HCT116 (cell line): ENCODE results near the gene SLC35F3. TPM values are rescaled to one million over a fixed set of nuclear protein-coding genes. Genes with fewer than 3 reads are reported as not detected.

Source experiments
- ATAC-seq: fragments of 200-7000 bp; cut with Tn5 transposase; 2 replicates; pipeline ENCODE4 v1.9.1; 2020; ENCODE audit warnings: mild to moderate bottlenecking, moderate library complexity
- BruUV-seq: library from RNA; stranded (reverse); fragments of 400-500 nt; replicated peaks from 2 replicates; lab custom pipeline; 2021; lab: Mats Ljungman, UMichigan
- CTCF ChIA-PET: fragments of 300-600 bp; sonication (Branson Sonifier 250); formaldehyde crosslinking; loops from one replicate; lab custom pipeline; 2021; ENCODE audit warnings: antibody characterized with exemption; lab: Charles Lee
- POLR2A ChIA-PET: fragments of 300-600, 350-600 bp; sonication (Branson Sonifier 250); formaldehyde crosslinking; loops from one replicate; lab custom pipeline; 2021; ENCODE audit warnings: antibody characterized with exemption; lab: Charles Lee
- RAD21 ChIA-PET, 2 experiments: fragments of 300-600 bp; sonication (Branson Sonifier 250); formaldehyde crosslinking; loops; one replicate each; lab custom pipeline; 2023; ENCODE audit warnings: low total read pairs in 2 of 2; ENCODE audit not compliant: uncharacterized antibody in 2 of 2, unreplicated experiment in 2 of 2, low non-redundant PET in 1 of 2; lab: Charles Lee
- DNase-seq: peaks from one replicate; pipeline ENCODE4 v3.0.0-alpha.2; 2010; ENCODE audit warnings: low read depth, low spot score
- H2AFZ ChIP-seq: fragments of 200-600 bp; shearing (Covaris generic), sonication (generic); 2 replicates; pipeline ENCODE4 v1.6.1; 2017; ENCODE audit warnings: low read depth, mixed run types, mixed read lengths, antibody characterized with exemption, low read length; ENCODE audit not compliant: poor library complexity, severe bottlenecking
- H3K27ac ChIP-seq: 2 replicates; pipeline ENCODE4 v1.5.1; 2012; ENCODE audit warnings: low read depth, low read length
- H3K27me3 ChIP-seq: fragments of 200-600 bp; sonication (generic); 2 replicates; pipeline ENCODE4 v1.6.1; 2016; ENCODE audit warnings: mixed run types, low read length, mixed read lengths; ENCODE audit not compliant: insufficient read depth
- H3K36me3 ChIP-seq, 2 experiments: fragments of 200-500 bp in 1 of 2; fragments of 200-600 bp in 1 of 2; sonication (Bioruptor generic) in 1 of 2; sonication (generic) in 1 of 2; 2 replicates each; pipeline versions ENCODE4 v1.5.1 to v1.6.1; 2014 to 2016; ENCODE audit warnings: low read length in 2 of 2, inconsistent platforms in 1 of 2, mixed read lengths in 1 of 2, mixed run types in 1 of 2; ENCODE audit not compliant: insufficient read depth in 2 of 2, control insufficient read depth in 1 of 2
- H3K4me1 ChIP-seq, 2 experiments: fragments of 200-600 bp in 1 of 2; sonication (generic) in 1 of 2; 2 replicates each; pipeline versions ENCODE4 v1.5.1 to v1.6.1; 2012 to 2017; ENCODE audit warnings: low read length in 2 of 2, inconsistent platforms in 1 of 2, mild to moderate bottlenecking in 1 of 2, mixed read lengths in 1 of 2, mixed run types in 1 of 2, moderate library complexity in 1 of 2; ENCODE audit not compliant: insufficient read depth in 2 of 2, control insufficient read depth in 1 of 2
- H3K4me2 ChIP-seq: fragments of 200-600 bp; sonication (generic); 2 replicates; pipeline ENCODE4 v1.6.1; 2017; ENCODE audit warnings: mixed run types, low read length, mixed read lengths
- H3K4me3 ChIP-seq, 2 experiments: fragments of 200-600 bp in 1 of 2; sonication (generic) in 1 of 2; replicated peaks in 1 of 2; 2 replicates each; pipeline ENCODE4 v1.5.1; 2011 to 2016; ENCODE audit warnings: low read length in 2 of 2, control low read depth in 1 of 2, low read depth in 1 of 2, mild to moderate bottlenecking in 1 of 2, mixed read lengths in 1 of 2, mixed run types in 1 of 2
- H3K79me2 ChIP-seq: fragments of 200-600 bp; sonication (generic); 2 replicates; pipeline ENCODE4 v1.6.1; 2017; ENCODE audit warnings: mild to moderate bottlenecking, mixed run types, low read length, moderate library complexity, mixed read lengths; ENCODE audit not compliant: insufficient read depth
- H3K9ac ChIP-seq: fragments of 200-600 bp; sonication (generic); 2 replicates; pipeline ENCODE4 v1.6.1; 2016; ENCODE audit warnings: low read length, mixed read lengths
- H3K9me2 ChIP-seq: fragments of 200-600 bp; sonication (generic), shearing (Covaris generic); 2 replicates; pipeline ENCODE4 v1.6.1; 2017; ENCODE audit warnings: mixed run types, mild to moderate bottlenecking, moderate library complexity; ENCODE audit not compliant: insufficient read depth
- H3K9me3 ChIP-seq, 2 experiments: fragments of 200-500 bp in 1 of 2; fragments of 200-600 bp in 1 of 2; sonication (Bioruptor generic) in 1 of 2; sonication (generic) in 1 of 2; 2 replicates each; pipeline ENCODE4 v1.6.1; 2014 to 2017; ENCODE audit warnings: low read length in 2 of 2, mixed read lengths in 2 of 2, inconsistent platforms in 1 of 2, low read depth in 1 of 2, mild to moderate bottlenecking in 1 of 2, mixed run types in 1 of 2, moderate library complexity in 1 of 2; ENCODE audit not compliant: control insufficient read depth in 1 of 2, insufficient read depth in 1 of 2
- H4K20me1 ChIP-seq: fragments of 200-600 bp; sonication (generic), shearing (Covaris generic); 2 replicates; pipeline ENCODE4 v1.6.1; 2017; ENCODE audit warnings: mixed run types, mild to moderate bottlenecking, moderate library complexity; ENCODE audit not compliant: insufficient read depth
- CBX3 ChIP-seq: IDR thresholded peaks from 2 replicates; pipeline ENCODE4 v1.6.1; 2012; ENCODE audit warnings: low read depth
- CEBPB ChIP-seq: IDR thresholded peaks from 2 replicates; pipeline ENCODE4 v1.6.1; 2012; ENCODE audit warnings: low read depth
- CTCF ChIP-seq, 3 experiments: fragments of 200-600 bp in 1 of 3; sonication (generic) in 1 of 3; IDR thresholded peaks in 2 of 3; conservative IDR thresholded peaks in 1 of 3; 2 replicates each; pipeline ENCODE4 v1.5.1; 2012 to 2017; ENCODE audit warnings: low read depth in 2 of 3, low read length in 2 of 3, antibody characterized with exemption in 1 of 3, borderline replicate concordance in 1 of 3, control low read depth in 1 of 3, mild to moderate bottlenecking in 1 of 3, mixed read lengths in 1 of 3, mixed run types in 1 of 3, moderate library complexity in 1 of 3; ENCODE audit not compliant: insufficient read depth in 1 of 3
- ELF1 ChIP-seq: IDR thresholded peaks from 2 replicates; pipeline ENCODE4 v1.6.1; 2012; ENCODE audit warnings: low read depth, borderline replicate concordance
- EZH2 ChIP-seq: fragments of 200-600 bp; sonication (generic); IDR thresholded peaks from 2 replicates; pipeline ENCODE4 v1.6.1; 2017; ENCODE audit warnings: antibody characterized with exemption, mixed run types
- EZH2phosphoT487 ChIP-seq: fragments of 200-600 bp; IDR thresholded peaks from 2 replicates; pipeline ENCODE4 v1.6.1; 2018; ENCODE audit warnings: antibody characterized with exemption, borderline replicate concordance
- FOSL1 ChIP-seq: IDR thresholded peaks from 2 replicates; pipeline ENCODE4 v1.6.1; 2012; ENCODE audit warnings: low read depth
- POLR2A ChIP-seq: IDR thresholded peaks from 2 replicates; pipeline ENCODE4 v1.7.0; 2011; ENCODE audit warnings: borderline replicate concordance; ENCODE audit not compliant: insufficient read depth, insufficient read length; ENCODE audit errors: extremely low read depth
- POLR2AphosphoS5 ChIP-seq: IDR thresholded peaks from 2 replicates; pipeline ENCODE4 v1.6.1; 2011; ENCODE audit warnings: mild to moderate bottlenecking, low read depth, low read length, moderate library complexity
- RAD21 ChIP-seq: IDR thresholded peaks from 2 replicates; pipeline ENCODE4 v1.6.1; 2012; ENCODE audit warnings: low read depth, mild to moderate bottlenecking
- SRF ChIP-seq: IDR thresholded peaks from 2 replicates; pipeline ENCODE4 v1.6.1; 2012; ENCODE audit warnings: low read depth
- TCF7L2 ChIP-seq: IDR thresholded peaks from 2 replicates; pipeline ENCODE4 v1.7.0; 2011; ENCODE audit warnings: borderline replicate concordance, inconsistent platforms; ENCODE audit not compliant: insufficient read depth, insufficient read length; ENCODE audit errors: extremely low read depth
- YY1 ChIP-seq: IDR thresholded peaks from 2 replicates; pipeline ENCODE4 v1.6.1; 2011; ENCODE audit warnings: low read length, low read depth, moderate library complexity, mild to moderate bottlenecking; ENCODE audit not compliant: insufficient replicate concordance; ENCODE audit errors: extremely low read depth
- ZFX ChIP-seq: fragments of 450-650 bp; IDR thresholded peaks from 2 replicates; pipeline ENCODE4 v1.6.1; 2017
- intact Hi-C: fragments of 100-400 bp; cut with micrococcal nuclease; formaldehyde crosslinking; loops from 2 replicates; pipeline ENCODE4 v1.10.0; 2022
- total RNA-seq: library from RNA; stranded (reverse); gene quantifications from one replicate; pipeline ENCODE4 v1.2.1, GENCODE V29; 2021; ENCODE audit not compliant: unreplicated experiment
- TF ChIP-seq, protein P1 (sequence below): IDR thresholded peaks from 2 replicates; pipeline ENCODE4 v1.6.1; 2012; ENCODE audit warnings: low read depth
- TF ChIP-seq, protein P2 (sequence below): IDR thresholded peaks from 2 replicates; pipeline ENCODE4 v1.6.1; 2012
- TF ChIP-seq, protein P3 (sequence below): IDR thresholded peaks from 2 replicates; pipeline ENCODE4 v1.6.1; 2012
- TF ChIP-seq, protein P4 (sequence below): IDR thresholded peaks from 2 replicates; pipeline ENCODE4 v1.6.1; 2011; ENCODE audit warnings: mild to moderate bottlenecking, low read length, moderate library complexity; ENCODE audit not compliant: insufficient replicate concordance; ENCODE audit errors: extremely low read depth

Gene SLC35F3
- total RNA-seq, 1 experiment from 2014 or later = 6.4 TPM

- Histone ChIP-seq H3K4me3 (no peak overlapping the region), H3K79me2 (peaks cover 16% of the 10 kb centered on the region; the same call in 1 of the 2 replicates), H3K36me3 (no peaks in the 10 kb centered on the region), H3K9me3 (no peaks in the 10 kb centered on the region), H3K4me2 (no peak overlapping the region), H3K4me1 (no peaks in the 10 kb centered on the region), H3K27me3 (no peaks in the 10 kb centered on the region), H3K27ac (no peak overlapping the region), H2AFZ (no peak overlapping the region), H4K20me1 (no peaks in the 10 kb centered on the region), H3K9me2 (no peaks in the 10 kb centered on the region), H3K9ac (no peak overlapping the region)
- BruUV-seq = no TSS peak
- intact Hi-C loops = no loop called here
- ATAC-seq (no peak), DNase-seq (no peak)
- TF ChIP-seq, protein P1, sequence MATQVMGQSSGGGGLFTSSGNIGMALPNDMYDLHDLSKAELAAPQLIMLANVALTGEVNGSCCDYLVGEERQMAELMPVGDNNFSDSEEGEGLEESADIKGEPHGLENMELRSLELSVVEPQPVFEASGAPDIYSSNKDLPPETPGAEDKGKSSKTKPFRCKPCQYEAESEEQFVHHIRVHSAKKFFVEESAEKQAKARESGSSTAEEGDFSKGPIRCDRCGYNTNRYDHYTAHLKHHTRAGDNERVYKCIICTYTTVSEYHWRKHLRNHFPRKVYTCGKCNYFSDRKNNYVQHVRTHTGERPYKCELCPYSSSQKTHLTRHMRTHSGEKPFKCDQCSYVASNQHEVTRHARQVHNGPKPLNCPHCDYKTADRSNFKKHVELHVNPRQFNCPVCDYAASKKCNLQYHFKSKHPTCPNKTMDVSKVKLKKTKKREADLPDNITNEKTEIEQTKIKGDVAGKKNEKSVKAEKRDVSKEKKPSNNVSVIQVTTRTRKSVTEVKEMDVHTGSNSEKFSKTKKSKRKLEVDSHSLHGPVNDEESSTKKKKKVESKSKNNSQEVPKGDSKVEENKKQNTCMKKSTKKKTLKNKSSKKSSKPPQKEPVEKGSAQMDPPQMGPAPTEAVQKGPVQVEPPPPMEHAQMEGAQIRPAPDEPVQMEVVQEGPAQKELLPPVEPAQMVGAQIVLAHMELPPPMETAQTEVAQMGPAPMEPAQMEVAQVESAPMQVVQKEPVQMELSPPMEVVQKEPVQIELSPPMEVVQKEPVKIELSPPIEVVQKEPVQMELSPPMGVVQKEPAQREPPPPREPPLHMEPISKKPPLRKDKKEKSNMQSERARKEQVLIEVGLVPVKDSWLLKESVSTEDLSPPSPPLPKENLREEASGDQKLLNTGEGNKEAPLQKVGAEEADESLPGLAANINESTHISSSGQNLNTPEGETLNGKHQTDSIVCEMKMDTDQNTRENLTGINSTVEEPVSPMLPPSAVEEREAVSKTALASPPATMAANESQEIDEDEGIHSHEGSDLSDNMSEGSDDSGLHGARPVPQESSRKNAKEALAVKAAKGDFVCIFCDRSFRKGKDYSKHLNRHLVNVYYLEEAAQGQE = no peak
- TF ChIP-seq, protein P2, sequence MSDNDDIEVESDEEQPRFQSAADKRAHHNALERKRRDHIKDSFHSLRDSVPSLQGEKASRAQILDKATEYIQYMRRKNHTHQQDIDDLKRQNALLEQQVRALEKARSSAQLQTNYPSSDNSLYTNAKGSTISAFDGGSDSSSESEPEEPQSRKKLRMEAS = no peak
- TF ChIP-seq, protein P3, sequence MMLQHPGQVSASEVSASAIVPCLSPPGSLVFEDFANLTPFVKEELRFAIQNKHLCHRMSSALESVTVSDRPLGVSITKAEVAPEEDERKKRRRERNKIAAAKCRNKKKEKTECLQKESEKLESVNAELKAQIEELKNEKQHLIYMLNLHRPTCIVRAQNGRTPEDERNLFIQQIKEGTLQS = no peak
- TF ChIP-seq CBX3 = no peak
- no peak for TF ChIP-seq TCF7L2
- no peak for TF ChIP-seq CTCF (IDR thresholded peaks at IDR 0.05 in 2 of 3, conservative IDR thresholded peaks at IDR 0.05 in 1 of 3; ENCODE audit: borderline replicate concordance in 1 of 3, insufficient read depth in 1 of 3, low read depth in 2 of 3, low read length in 2 of 3)
- TF ChIP-seq YY1 = no peak
- TF ChIP-seq ELF1 = no peak
- TF ChIP-seq EZH2phosphoT487 = no peak
- no peak for TF ChIP-seq SRF
- no peak for TF ChIP-seq ZFX
- no peak for TF ChIP-seq POLR2A
- TF ChIP-seq, protein P4, sequence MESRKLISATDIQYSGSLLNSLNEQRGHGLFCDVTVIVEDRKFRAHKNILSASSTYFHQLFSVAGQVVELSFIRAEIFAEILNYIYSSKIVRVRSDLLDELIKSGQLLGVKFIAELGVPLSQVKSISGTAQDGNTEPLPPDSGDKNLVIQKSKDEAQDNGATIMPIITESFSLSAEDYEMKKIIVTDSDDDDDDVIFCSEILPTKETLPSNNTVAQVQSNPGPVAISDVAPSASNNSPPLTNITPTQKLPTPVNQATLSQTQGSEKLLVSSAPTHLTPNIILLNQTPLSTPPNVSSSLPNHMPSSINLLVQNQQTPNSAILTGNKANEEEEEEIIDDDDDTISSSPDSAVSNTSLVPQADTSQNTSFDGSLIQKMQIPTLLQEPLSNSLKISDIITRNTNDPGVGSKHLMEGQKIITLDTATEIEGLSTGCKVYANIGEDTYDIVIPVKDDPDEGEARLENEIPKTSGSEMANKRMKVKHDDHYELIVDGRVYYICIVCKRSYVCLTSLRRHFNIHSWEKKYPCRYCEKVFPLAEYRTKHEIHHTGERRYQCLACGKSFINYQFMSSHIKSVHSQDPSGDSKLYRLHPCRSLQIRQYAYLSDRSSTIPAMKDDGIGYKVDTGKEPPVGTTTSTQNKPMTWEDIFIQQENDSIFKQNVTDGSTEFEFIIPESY = no peak
- TF ChIP-seq EZH2 = no peak
- no peak for TF ChIP-seq CEBPB
- no peak for TF ChIP-seq POLR2AphosphoS5
- no peak for TF ChIP-seq RAD21
- TF ChIP-seq FOSL1 = no peak
- POLR2A ChIA-PET = no interaction called here
- CTCF ChIA-PET = no interaction called here
- RAD21 ChIA-PET = no interaction called here
These were observed 31.9 kb downstream of the SLC35F3 start for GRCh38 chr1:233936422-233936821.
